ENCODE results near the gene DYNLT1.
A peak's percentile ranks its signal among the peaks of the same experiment; 100 is the strongest.
"Not testable (repeated sequence)": the region's sequence is repeated elsewhere in the genome, so short reads cannot be mapped to it uniquely, and the experiment has no call there.

The DYNLT1 gene

GRCh38 chr6:158620963-158621693, 23.4 kb downstream of the DYNLT1 start:
- no peak for DNase-seq

GRCh38 chr6:158619922-158620801, 24.4 kb downstream of the DYNLT1 start:
- DNase-seq: no peak

GRCh38 chr6:158618289-158618688, 26.3 kb downstream of the DYNLT1 start:
- DNase-seq: not testable (repeated sequence)

- DNase-seq: not testable (repeated sequence)
Measured at GRCh38 chr6:158614606-158615005, 29.9 kb downstream of the DYNLT1 start.

GRCh38 chr6:158611541-158612370, 32.8 kb downstream of the DYNLT1 start:
- no peak for DNase-seq

GRCh38 chr6:158611039-158611438, 33.5 kb downstream of the DYNLT1 start:
- no peak for DNase-seq

GRCh38 chr6:158610319-158610968, 34.1 kb downstream of the DYNLT1 start:
- no peak for DNase-seq

GRCh38 chr6:158609455-158610155, 34.9 kb downstream of the DYNLT1 start:
- DNase-seq: no peak

GRCh38 chr6:158608221-158608620, 36.3 kb downstream of the DYNLT1 start:
- no peak for DNase-seq

GRCh38 chr6:158607411-158608170, 37.0 kb downstream of the DYNLT1 start:
- no peak for DNase-seq

- no peak for DNase-seq
Measured at GRCh38 chr6:158606935-158607334, 37.6 kb downstream of the DYNLT1 start.

- DNase-seq: not testable (repeated sequence)
Measured at GRCh38 chr6:158606011-158606410, 38.5 kb downstream of the DYNLT1 start.

GRCh38 chr6:158605266-158605878, 39.2 kb downstream of the DYNLT1 start:
- peak; percentile 67 for DNase-seq

- DNase-seq: no peak
Measured at GRCh38 chr6:158604048-158604406, 40.5 kb downstream of the DYNLT1 start.

GRCh38 chr6:158603261-158604047, 41.1 kb downstream of the DYNLT1 start:
- no peak for DNase-seq

- DNase-seq: no peak
Measured at GRCh38 chr6:158599635-158600034, 44.9 kb downstream of the DYNLT1 start.

- no peak for DNase-seq
Measured at GRCh38 chr6:158597565-158597964, 47.0 kb downstream of the DYNLT1 start.

- no peak for DNase-seq
Measured at GRCh38 chr6:158596861-158597260, 47.7 kb downstream of the DYNLT1 start.

GRCh38 chr6:158595223-158595622, 49.3 kb downstream of the DYNLT1 start:
- no peak for DNase-seq

- no peak for DNase-seq
Measured at GRCh38 chr6:158593670-158594069, 50.9 kb downstream of the DYNLT1 start.
